Gastroesophageal sphincter (tissue), 4 donors: ENCODE data around the gene FAM83E. TPM values are rescaled to one million over a fixed set of nuclear protein-coding genes. Genes with fewer than 3 reads are reported as not detected.
"Not testable (repeated sequence)": the region's sequence is repeated elsewhere in the genome, so short reads cannot be mapped to it uniquely, and the experiment has no call there.

Experiments used
- ATAC-seq: fragments of 150-250 bp; one replicate; pipeline ENCODE4 v1.9.1; 2016; ENCODE audit warnings: mild to moderate bottlenecking, moderate library complexity
- H3K27ac ChIP-seq, 4 donors: fragments of 200-600 bp; sonication (generic) in 3 of 4; 1 replicate in 3 of 4; 2 replicates in 1 of 4; pipeline ENCODE4 v1.5.1; 2016 to 2019
- H3K27me3 ChIP-seq: fragments of 200-600 bp; sonication (generic); one replicate; pipeline ENCODE4 v1.5.1; 2019
- H3K36me3 ChIP-seq, 2 donors: fragments of 200-600 bp; sonication (generic); one replicate each; pipeline ENCODE4 v1.5.1; 2019; ENCODE audit warnings: control low read depth in 1 of 2
- H3K4me1 ChIP-seq, 3 donors: fragments of 200-600 bp; sonication (generic); 1 replicate in 2 of 3; 2 replicates in 1 of 3; pipeline ENCODE4 v1.5.1; 2016 to 2019; ENCODE audit warnings: control low read depth in 2 of 3
- H3K4me3 ChIP-seq, 2 donors: fragments of 200-600 bp; sonication (generic); one replicate each; pipeline ENCODE4 v1.5.1; 2019; ENCODE audit warnings: mild to moderate bottlenecking in 1 of 2, moderate library complexity in 1 of 2
- H3K9me3 ChIP-seq, 3 donors: fragments of 200-600 bp; sonication (generic); one replicate each; pipeline ENCODE4 v1.5.1; 2017 to 2019; ENCODE audit warnings: control low read depth in 2 of 3
- EP300 ChIP-seq: sonication (generic); formaldehyde crosslinking; IDR thresholded peaks from one replicate; pipeline ENCODE4 v1.6.1; 2017; ENCODE audit warnings: antibody characterized with exemption, mild to moderate bottlenecking
- POLR2A ChIP-seq, 2 donors: fragments of 450-650 bp; IDR thresholded peaks; one replicate each; pipeline ENCODE4 v1.6.1; 2017; ENCODE audit warnings: antibody characterized with exemption in 2 of 2, mild to moderate bottlenecking in 2 of 2, moderate library complexity in 1 of 2
- POLR2AphosphoS5 ChIP-seq: sonication (generic); formaldehyde crosslinking; IDR thresholded peaks from one replicate; pipeline ENCODE4 v1.6.1; 2017; ENCODE audit warnings: antibody characterized with exemption
- WGBS, 2 donors: methylation state at CpG; one replicate each; pipeline ENCODE4 v1.1.5; 2018; ENCODE audit warnings: low coverage in 1 of 2; 5-methylcytosine and 5-hydroxymethylcytosine counted together
- total RNA-seq, 4 donors: library from RNA; depleted of rRNA; stranded (reverse); fragments of >200 nt; gene quantifications; one replicate each; pipeline ENCODE4 v1.1.0, GENCODE V29; 2016
- TF ChIP-seq, protein P1 (sequence below), 4 experiments: fragments of 200-600 bp in 2 of 4; fragments of 450-650 bp in 2 of 4; sonication (generic) in 1 of 4; IDR thresholded peaks; one replicate each; pipeline ENCODE4 v1.5.1; 2017 to 2019; ENCODE audit warnings: antibody characterized with exemption in 4 of 4, mild to moderate bottlenecking in 2 of 4, moderate library complexity in 2 of 4

Gene FAM83E
- total RNA-seq, 4 donors from 2014 or later: 1.5 TPM; not detected in 3

DNA sequence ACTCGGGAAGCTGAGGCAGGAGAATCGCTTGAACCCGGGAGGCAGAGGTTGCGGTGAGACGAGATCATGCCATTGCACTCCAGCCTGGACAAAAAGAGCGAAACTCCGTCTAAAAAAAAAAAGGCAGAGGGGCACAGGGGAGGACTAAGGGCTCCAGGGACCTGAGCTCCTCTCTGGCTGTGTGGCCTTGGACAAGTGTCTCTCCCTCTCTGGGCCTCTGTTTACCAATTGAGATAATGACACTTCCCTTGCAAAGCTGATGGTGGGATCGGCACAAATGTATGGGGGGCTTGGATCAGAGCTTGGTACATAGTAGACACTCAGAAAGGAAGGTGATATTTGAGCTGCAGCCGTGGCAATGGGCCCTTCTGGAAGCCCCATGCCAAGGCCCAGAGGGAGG is 19.7 kb downstream of the FAM83E start:
- TF ChIP-seq EP300 (no peak), POLR2AphosphoS5 (no peak)
- Histone ChIP-seq H3K36me3 (no peaks in the 10 kb centered on the region), H3K4me1 (no peaks in the 10 kb centered on the region), H3K9me3 (no peaks in the 10 kb centered on the region), H3K27me3 (peaks cover 23% of the 10 kb centered on the region), H3K4me3 (no peak overlapping the region), H3K27ac (no peak overlapping the region)
- WGBS, 2 donors: 89% methylated on average over 6 of the region's 9 CpGs; no CpG with 5 or more reads in 1 of the 2 donors
- no peak for ATAC-seq

DNA sequence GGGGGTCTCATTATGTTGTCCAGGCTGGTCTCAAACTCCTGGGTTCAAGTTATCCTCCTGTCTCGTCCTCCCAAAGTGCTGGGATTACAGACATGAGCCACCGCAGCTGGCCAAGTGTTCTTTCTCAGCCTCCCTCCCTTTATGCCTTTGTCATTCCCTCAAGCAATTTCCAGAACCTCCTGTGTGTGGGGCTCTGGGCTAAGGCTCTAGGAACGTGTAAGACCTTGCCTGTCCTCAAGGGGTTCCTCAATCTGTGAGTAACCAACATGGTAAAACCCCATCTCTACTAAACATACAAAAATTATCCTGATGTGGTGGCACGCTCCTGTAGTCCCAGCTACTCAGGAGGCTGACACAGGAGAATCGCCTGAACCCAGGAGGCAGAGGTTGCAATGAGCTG is 23.9 kb downstream of the FAM83E start:
- no peaks in the 10 kb centered on the region for H3K27me3 ChIP-seq
- H3K36me3 ChIP-seq: no peaks in the 10 kb centered on the region
- no peak for ATAC-seq
- H3K9me3 ChIP-seq: no peaks in the 10 kb centered on the region
- TF ChIP-seq POLR2AphosphoS5 (no peak), POLR2A (IDR thresholded peaks at IDR 0.05) (no peak), EP300 (no peak)
- H3K27ac ChIP-seq: no peak overlapping the region
- H3K4me1 ChIP-seq: peaks cover 0 to 11% (median 4%) of the 10 kb centered on the region in 3 donors
- WGBS, 2 donors: 60 to 93% methylated on average over 1 to 3 of the region's 5 CpGs
- no peak overlapping the region for H3K4me3 ChIP-seq

DNA sequence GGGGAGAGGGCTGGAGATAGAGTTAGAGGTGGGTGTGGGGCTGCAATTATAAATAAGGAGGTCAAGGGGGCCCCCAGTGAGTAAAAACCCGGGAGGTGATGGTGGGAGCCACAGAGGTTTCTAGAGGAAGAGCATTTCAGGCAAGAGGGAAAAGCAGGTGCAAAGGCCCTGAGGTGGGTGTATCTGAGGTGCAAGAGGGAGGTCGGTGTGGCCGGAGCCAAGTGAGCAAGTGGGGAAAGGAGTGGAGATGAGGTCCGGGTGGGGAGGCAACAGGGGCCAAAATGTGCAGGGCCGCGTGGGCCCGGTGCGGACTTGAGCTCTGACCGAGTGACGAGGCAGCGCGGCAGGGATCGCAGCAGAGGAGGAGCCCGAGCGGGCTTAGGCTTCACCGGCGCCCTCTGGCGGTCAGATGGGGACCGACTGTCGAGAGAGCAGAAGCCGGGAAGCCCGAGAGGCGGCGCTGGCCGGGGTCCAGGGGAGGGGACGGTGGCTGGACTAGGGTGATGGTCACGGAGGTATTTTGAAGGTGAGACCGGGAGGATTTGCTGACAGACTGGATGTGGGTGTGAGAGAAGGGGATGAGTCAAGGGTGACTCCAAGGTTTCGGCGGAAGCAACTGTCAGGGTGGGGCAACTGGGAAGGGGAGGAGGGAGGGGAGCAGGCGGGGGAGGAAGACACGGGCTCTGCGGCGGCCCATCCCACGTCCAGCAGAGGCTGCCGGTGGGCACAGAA is 26.0 kb downstream of the FAM83E start:
- no peaks in the 10 kb centered on the region for H3K36me3 ChIP-seq
- peak; percentile 89 for ATAC-seq
- TF ChIP-seq, protein P1, sequence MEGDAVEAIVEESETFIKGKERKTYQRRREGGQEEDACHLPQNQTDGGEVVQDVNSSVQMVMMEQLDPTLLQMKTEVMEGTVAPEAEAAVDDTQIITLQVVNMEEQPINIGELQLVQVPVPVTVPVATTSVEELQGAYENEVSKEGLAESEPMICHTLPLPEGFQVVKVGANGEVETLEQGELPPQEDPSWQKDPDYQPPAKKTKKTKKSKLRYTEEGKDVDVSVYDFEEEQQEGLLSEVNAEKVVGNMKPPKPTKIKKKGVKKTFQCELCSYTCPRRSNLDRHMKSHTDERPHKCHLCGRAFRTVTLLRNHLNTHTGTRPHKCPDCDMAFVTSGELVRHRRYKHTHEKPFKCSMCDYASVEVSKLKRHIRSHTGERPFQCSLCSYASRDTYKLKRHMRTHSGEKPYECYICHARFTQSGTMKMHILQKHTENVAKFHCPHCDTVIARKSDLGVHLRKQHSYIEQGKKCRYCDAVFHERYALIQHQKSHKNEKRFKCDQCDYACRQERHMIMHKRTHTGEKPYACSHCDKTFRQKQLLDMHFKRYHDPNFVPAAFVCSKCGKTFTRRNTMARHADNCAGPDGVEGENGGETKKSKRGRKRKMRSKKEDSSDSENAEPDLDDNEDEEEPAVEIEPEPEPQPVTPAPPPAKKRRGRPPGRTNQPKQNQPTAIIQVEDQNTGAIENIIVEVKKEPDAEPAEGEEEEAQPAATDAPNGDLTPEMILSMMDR (IDR thresholded peaks at IDR 0.05): peak in 3 of 4 experiments; percentile 92 to 96 (median 94)
- no peak for TF ChIP-seq EP300
- peak; percentile 14 for TF ChIP-seq POLR2AphosphoS5
- peaks cover 0 to 18% (median 4%) of the 10 kb centered on the region in 3 donors for H3K4me1 ChIP-seq
- WGBS, 2 donors: 8 to 14% methylated on average over 14 to 25 of the region's 36 CpGs
- peak overlapping the region; percentile 15 to 47 for H3K4me3 ChIP-seq
- no peaks in the 10 kb centered on the region for H3K9me3 ChIP-seq
- no peaks in the 10 kb centered on the region for H3K27me3 ChIP-seq
- peak overlapping the region in 2 of 4 donors; percentile 19 to 74 for H3K27ac ChIP-seq

DNA sequence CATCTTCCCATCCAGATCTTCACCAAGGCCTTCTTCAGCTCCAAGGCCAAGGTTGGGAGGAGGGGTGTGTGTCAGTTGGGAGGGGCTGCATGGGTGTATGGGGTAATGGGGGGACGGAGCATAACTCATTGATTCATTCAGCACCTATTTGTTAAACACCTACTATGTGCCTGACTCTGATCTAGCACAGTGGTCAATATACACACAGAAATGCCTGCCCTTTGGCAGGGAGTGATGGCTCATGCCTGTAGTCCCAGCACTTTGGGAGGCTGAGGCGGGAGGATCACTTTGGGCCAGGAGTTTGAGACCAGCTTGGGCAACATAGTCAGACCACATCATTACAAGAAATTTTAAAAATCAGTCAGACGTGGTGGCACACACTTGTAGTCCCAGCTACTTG is 27.5 kb downstream of the FAM83E start:
- 88 to 92% methylated on average over 1 to 2 of the region's 3 CpGs for WGBS, 2 donors
- H3K9me3 ChIP-seq: no peaks in the 10 kb centered on the region
- ATAC-seq: no peak
- no peak overlapping the region for H3K4me3 ChIP-seq
- H3K27me3 ChIP-seq: no peaks in the 10 kb centered on the region
- H3K4me1 ChIP-seq: peaks cover 0 to 22% (median 4%) of the 10 kb centered on the region in 3 donors
- H3K27ac ChIP-seq: no peak overlapping the region
- no peaks in the 10 kb centered on the region for H3K36me3 ChIP-seq
- no peak for TF ChIP-seq POLR2A (IDR thresholded peaks at IDR 0.05)
- no peak for TF ChIP-seq EP300
- TF ChIP-seq POLR2AphosphoS5: no peak
- TF ChIP-seq, protein P1 (IDR thresholded peaks at IDR 0.05): no peak

DNA sequence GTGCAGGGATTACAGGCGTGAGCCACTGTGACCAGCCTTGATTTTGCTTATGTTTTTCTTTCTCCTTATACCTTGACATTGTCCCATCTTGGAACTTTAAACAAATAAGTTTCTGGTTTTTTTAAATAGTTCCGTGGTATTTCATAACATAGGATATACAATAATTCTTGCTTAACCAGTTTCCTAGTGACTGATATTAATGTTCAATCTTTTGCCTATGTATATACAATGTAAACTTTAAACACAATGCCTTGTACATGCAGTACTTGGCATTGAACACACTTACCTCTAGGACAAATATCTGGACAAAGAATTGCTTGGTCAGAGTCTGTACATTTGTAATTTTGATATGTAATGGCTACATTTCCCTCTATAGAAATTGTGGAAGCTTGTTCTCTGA is 32.7 kb downstream of the FAM83E start:
- no peak overlapping the region for H3K4me3 ChIP-seq
- H3K4me1 ChIP-seq: peaks cover 0 to 11% (median 0%) of the 10 kb centered on the region in 3 donors
- no peak for ATAC-seq
- TF ChIP-seq POLR2A (IDR thresholded peaks at IDR 0.05) (no peak), EP300 (no peak), POLR2AphosphoS5 (no peak)
- TF ChIP-seq, protein P1 (IDR thresholded peaks at IDR 0.05): no peak
- no peaks in the 10 kb centered on the region for H3K27me3 ChIP-seq
- no peak overlapping the region for H3K27ac ChIP-seq
- no peaks in the 10 kb centered on the region for H3K9me3 ChIP-seq
- WGBS, 2 donors: 69 to 72% methylated on average over 2 of the region's 2 CpGs
- no peaks in the 10 kb centered on the region for H3K36me3 ChIP-seq

DNA sequence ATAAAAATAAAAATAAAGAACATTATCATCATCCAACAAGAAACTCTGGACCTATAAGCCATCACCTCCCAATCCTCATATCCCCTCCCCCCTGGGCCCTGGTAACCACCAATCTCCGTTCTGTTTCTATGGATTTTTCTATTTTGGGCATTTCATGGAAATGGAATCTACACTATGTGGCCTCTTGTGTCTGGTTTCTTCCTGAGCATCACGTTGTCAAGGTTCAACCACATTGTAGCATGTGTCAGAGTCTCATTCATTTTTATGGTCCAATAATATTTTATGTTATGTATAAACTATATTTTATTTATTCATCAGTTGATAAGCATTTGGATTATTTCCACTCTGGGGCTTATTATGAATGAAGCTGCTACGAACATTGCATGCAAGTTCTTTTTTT is 36.0 kb downstream of the FAM83E start:
- H3K4me1 ChIP-seq: peaks cover 0 to 4% (median 0%) of the 10 kb centered on the region in 3 donors
- H3K9me3 ChIP-seq: no peaks in the 10 kb centered on the region
- ATAC-seq: no peak
- H3K36me3 ChIP-seq: no peaks in the 10 kb centered on the region
- H3K27ac ChIP-seq: no peak overlapping the region
- WGBS, 2 donors: 24 to 29% methylated on average over 3 of the region's 3 CpGs
- H3K27me3 ChIP-seq: no peaks in the 10 kb centered on the region
- no peak overlapping the region for H3K4me3 ChIP-seq
- TF ChIP-seq, protein P1 (IDR thresholded peaks at IDR 0.05): no peak
- TF ChIP-seq POLR2A (IDR thresholded peaks at IDR 0.05): no peak
- no peak for TF ChIP-seq EP300
- TF ChIP-seq POLR2AphosphoS5: no peak

DNA sequence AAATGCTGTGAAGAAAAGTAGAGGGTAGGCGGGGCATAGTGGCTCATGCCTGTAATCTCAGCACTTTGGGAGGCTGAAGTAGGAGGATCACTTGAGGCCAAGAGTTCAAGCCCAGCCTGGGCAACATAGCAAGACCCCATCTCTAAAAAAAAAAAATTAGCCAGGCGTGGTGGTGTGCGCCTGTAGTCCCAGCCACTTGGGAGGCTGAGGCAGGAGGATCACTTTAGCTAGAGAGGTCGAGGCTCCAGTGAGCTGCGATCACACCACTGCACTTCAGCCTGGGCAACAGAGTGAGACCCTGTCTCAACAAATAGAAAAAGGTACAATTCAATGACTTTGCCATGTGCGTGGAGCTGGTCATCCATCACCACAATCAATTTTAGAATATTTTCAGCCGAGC is 37.0 kb downstream of the FAM83E start:
- H3K36me3 ChIP-seq, H3K4me3 ChIP-seq, H3K27me3 ChIP-seq, ATAC-seq, H3K4me1 ChIP-seq, H3K27ac ChIP-seq, H3K9me3 ChIP-seq: not testable (repeated sequence)
- 92 to 96% methylated on average over 5 to 6 of the region's 7 CpGs for WGBS, 2 donors
